K562 (cell line): ENCODE data around the gene USP44. TPM values are rescaled to one million over a fixed set of nuclear protein-coding genes. Genes with fewer than 3 reads are reported as not detected.

Experiments used
- ARID1B ChIP-seq: fragments of 450-650 bp; IDR thresholded peaks from 2 replicates; pipeline ENCODE4 v1.6.1; 2016; ENCODE audit warnings: antibody characterized with exemption, mild to moderate bottlenecking, inconsistent platforms
- CCNT2 ChIP-seq: IDR thresholded peaks from 2 replicates; pipeline ENCODE4 v1.6.1; 2011; ENCODE audit warnings: borderline replicate concordance, low read depth, mild to moderate bottlenecking, moderate library complexity, mixed read lengths, low read length; ENCODE audit not compliant: insufficient read length; ENCODE audit errors: extremely low read depth
- CHD2 ChIP-seq: IDR thresholded peaks from 2 replicates; pipeline ENCODE4 v1.6.1; 2011; ENCODE audit warnings: low read depth, low read length
- CREB5 ChIP-seq: fragments of 250-450 bp; sonication (Bioruptor Pico); IDR thresholded peaks from 2 replicates; pipeline ENCODE4 v1.5.0; 2020; ENCODE audit warnings: mild to moderate bottlenecking
- DDX20 ChIP-seq: fragments of 450-650 bp; IDR thresholded peaks from 2 replicates; pipeline ENCODE4 v1.6.1; 2016; ENCODE audit warnings: missing genetic modification characterization, low read depth, mild to moderate bottlenecking, missing compliant biosample characterization, moderate library complexity
- DIDO1 ChIP-seq: fragments of 450-650 bp; IDR thresholded peaks from 2 replicates; pipeline ENCODE4 v1.6.1; 2016; ENCODE audit warnings: low read depth, missing biosample characterization, missing genetic modification characterization
- DLX4 ChIP-seq: fragments of 250-450 bp; sonication (Bioruptor Pico); IDR thresholded peaks from 2 replicates; pipeline ENCODE4 v1.6.1; 2021; ENCODE audit warnings: mild to moderate bottlenecking
- DPF2 ChIP-seq: fragments of 450-650 bp; IDR thresholded peaks from 2 replicates; pipeline ENCODE4 v1.6.1; 2016
- GABPA ChIP-seq: fragments of 200-800 bp; sonication (Bioruptor generic); conservative IDR thresholded peaks from 2 replicates; pipeline ENCODE4 v1.6.1; 2016; ENCODE audit warnings: low read depth, missing genetic modification characterization, missing compliant biosample characterization
- GATAD2A ChIP-seq: fragments of 450-650 bp; IDR thresholded peaks from 2 replicates; pipeline ENCODE4 v1.6.1; 2017
- HCFC1 ChIP-seq: IDR thresholded peaks from 2 replicates; pipeline ENCODE4 v1.6.1; 2012; ENCODE audit warnings: low read depth, low read length, improper control_type of control experiment
- HIVEP1 ChIP-seq: fragments of 250-450 bp; sonication (Bioruptor Pico); IDR thresholded peaks from 2 replicates; pipeline ENCODE4 v1.4.0; 2020; ENCODE audit warnings: mild to moderate bottlenecking
- ILF3 ChIP-seq: fragments of 450-650 bp; IDR thresholded peaks from 2 replicates; pipeline ENCODE4 v1.6.1; 2018; ENCODE audit warnings: antibody characterized with exemption, mild to moderate bottlenecking, moderate library complexity, borderline replicate concordance
- JUN ChIP-seq, 2 experiments: sonication (generic) in 1 of 2; formaldehyde crosslinking in 1 of 2; IDR thresholded peaks; 2 replicates each; pipeline versions ENCODE4 v1.6.1 to v1.8.0; 2012 to 2022; ENCODE audit warnings: borderline replicate concordance in 2 of 2, mild to moderate bottlenecking in 2 of 2, improper control_type of control experiment in 1 of 2, low read depth in 1 of 2, low read length in 1 of 2, missing genetic modification reagents in 1 of 2
- MNT ChIP-seq, 2 experiments: fragments of 450-650 bp; conservative IDR thresholded peaks; 2 replicates each; pipeline ENCODE4 v1.6.1; 2017; ENCODE audit warnings: mild to moderate bottlenecking in 2 of 2, moderate library complexity in 2 of 2
- POLR2B ChIP-seq: fragments of 450-650 bp; IDR thresholded peaks from 2 replicates; pipeline ENCODE4 v1.6.1; 2018; ENCODE audit warnings: low read depth; ENCODE audit not compliant: partially characterized antibody
- PPARD ChIP-seq: fragments of 250-450 bp; sonication (Bioruptor Pico); IDR thresholded peaks from 2 replicates; pipeline ENCODE4 v1.8.0; 2022; ENCODE audit warnings: inconsistent platforms, mild to moderate bottlenecking, moderate library complexity
- RNF219 ChIP-seq: fragments of 250-450 bp; sonication (Bioruptor Pico); IDR thresholded peaks from 2 replicates; pipeline ENCODE4 v1.5.0; 2022; ENCODE audit warnings: mild to moderate bottlenecking
- SMARCA5 ChIP-seq: fragments of 450-650 bp; IDR thresholded peaks from 2 replicates; pipeline ENCODE4 v1.6.1; 2016
- SOX6 ChIP-seq: fragments of 450-650 bp; IDR thresholded peaks from 2 replicates; pipeline ENCODE4 v1.6.1; 2014; ENCODE audit warnings: mild to moderate bottlenecking
- TAF15 ChIP-seq: fragments of 200-400 bp; formaldehyde crosslinking; IDR thresholded peaks from 2 replicates; pipeline ENCODE4 v1.6.1; 2017; ENCODE audit warnings: mild to moderate bottlenecking, low read depth, low read length, moderate library complexity
- TCFL5 ChIP-seq: fragments of 250-450 bp; sonication (Bioruptor Pico); conservative IDR thresholded peaks from 2 replicates; pipeline ENCODE4 v1.6.1; 2021; ENCODE audit warnings: mild to moderate bottlenecking, moderate library complexity, matching md5 sums
- TFAM ChIP-seq: fragments of 250-450 bp; sonication (Bioruptor Pico); conservative IDR thresholded peaks from 2 replicates; pipeline ENCODE4 v1.5.0; 2021; ENCODE audit warnings: mild to moderate bottlenecking, moderate library complexity
- TRIM28 ChIP-seq: fragments of 450-650 bp; IDR thresholded peaks from 2 replicates; pipeline ENCODE4 v1.6.1; 2017
- ZC3H4 ChIP-seq: sonication (generic); formaldehyde crosslinking; IDR thresholded peaks from 2 replicates; pipeline ENCODE4 v1.9.0; 2021; ENCODE audit warnings: missing genetic modification reagents, borderline replicate concordance
- ZNF311 ChIP-seq: fragments of 250-450 bp; sonication (Bioruptor Pico); IDR thresholded peaks from 2 replicates; pipeline ENCODE4 v1.4.0; 2020; ENCODE audit warnings: mild to moderate bottlenecking, moderate library complexity
- ZNF79 ChIP-seq: fragments of 250-450 bp; sonication (Bioruptor Pico); IDR thresholded peaks from 2 replicates; pipeline ENCODE4 v1.4.0; 2020; ENCODE audit warnings: low read depth, mild to moderate bottlenecking, moderate library complexity
- polyA plus RNA-seq, 8 experiments: library from polyadenylated mRNA; depleted of rRNA in 4 of 8; stranded (reverse) in 5 of 8; unstranded in 3 of 8; fragments of >200 nt; fragmentation: Nextera tagmentation in 2 of 8; fragmentation: Illumina TruSeq in 1 of 8; extraction: Ambion mirVana in 2 of 8; extraction: Trizol in 1 of 8; gene quantifications; 2 replicates each; pipeline versions ENCODE4 v1.2.1 to v1.2.3, GENCODE V29; 2011 to 2014; ENCODE audit warnings: inconsistent platforms in 1 of 8, missing spikeins in 1 of 8
- total RNA-seq, 7 experiments: library from RNA; depleted of rRNA in 6 of 7; stranded (reverse); fragments of >200 nt in 6 of 7; fragmentation: Illumina TruSeq in 2 of 7; extraction: Trizol in 2 of 7; gene quantifications; 2 replicates each; pipeline versions ENCODE4 v1.2.1 to v1.2.3, GENCODE V29; 2011 to 2021; ENCODE audit warnings: low replicate concordance in 1 of 7

Gene USP44
- total and polyA plus RNA-seq, 9 of the 15 experiments (the other 6 are each of a cell fraction or from before 2014, with no cell fraction given): 2.1 to 5.7 (median 2.8) TPM

GRCh38 chr12:95516757-95517156, 34.5 kb downstream of the USP44 start (continued):
- TF ChIP-seq PPARD (CRISPR knock-in tag) (no peak), TCFL5 (CRISPR knock-in tag) (no peak), DIDO1 (tag) (no peak), TAF15 (no peak), SOX6 (peak; percentile 77), DPF2 (peak; percentile 98), POLR2B (no peak), TFAM (CRISPR knock-in tag) (no peak), GABPA (no peak), RNF219 (CRISPR knock-in tag) (no peak), GATAD2A (no peak), CREB5 (no peak), ARID1B (peak; percentile 97), ILF3 (peak; percentile 33; the same call in 1 of the 2 replicates), MNT (conservative IDR thresholded peaks at IDR 0.05) (peak in 1 of 2 experiments; percentile 50; a peak in 1 of 4 replicates), CCNT2 (peak; percentile 76), ZNF79 (CRISPR knock-in tag) (no peak), DLX4 (CRISPR knock-in tag) (no peak), TRIM28 (no peak), ZNF311 (no peak), JUN (IDR thresholded peaks at IDR 0.05; ENCODE audit: borderline replicate concordance, low read depth, low read length) (peak; percentile 79), JUN (CRISPR knock-in tag; IDR thresholded peaks at IDR 0.05; ENCODE audit: borderline replicate concordance) (no peak), HCFC1 (no peak), HIVEP1 (no peak), CHD2 (no peak), DDX20 (tag) (no peak), SMARCA5 (no peak), ZC3H4 (no peak)
